ENCODE results near the gene CMTM8.

Gene CMTM8

DNA sequence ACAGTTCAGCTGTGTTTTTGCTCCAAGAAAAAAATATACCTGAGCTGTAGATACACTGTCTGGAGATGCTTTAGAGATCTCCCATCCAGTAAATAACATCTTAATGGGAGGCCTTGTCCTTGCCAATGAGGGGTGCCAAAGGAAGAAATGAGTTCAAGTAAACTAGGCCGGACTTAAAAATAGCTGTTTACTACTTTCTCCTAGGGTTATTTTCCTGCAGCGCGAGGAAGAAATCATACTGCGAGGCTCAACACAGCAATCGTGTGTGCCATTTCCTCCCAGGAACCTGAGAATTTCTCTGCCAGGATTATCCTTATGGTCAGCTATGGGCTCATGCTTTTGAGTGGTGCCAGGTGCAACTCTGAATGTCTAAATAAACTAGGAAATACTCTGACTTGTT is 71.9 kb downstream of the CMTM8 start:
- DNase-seq: no peak

DNA sequence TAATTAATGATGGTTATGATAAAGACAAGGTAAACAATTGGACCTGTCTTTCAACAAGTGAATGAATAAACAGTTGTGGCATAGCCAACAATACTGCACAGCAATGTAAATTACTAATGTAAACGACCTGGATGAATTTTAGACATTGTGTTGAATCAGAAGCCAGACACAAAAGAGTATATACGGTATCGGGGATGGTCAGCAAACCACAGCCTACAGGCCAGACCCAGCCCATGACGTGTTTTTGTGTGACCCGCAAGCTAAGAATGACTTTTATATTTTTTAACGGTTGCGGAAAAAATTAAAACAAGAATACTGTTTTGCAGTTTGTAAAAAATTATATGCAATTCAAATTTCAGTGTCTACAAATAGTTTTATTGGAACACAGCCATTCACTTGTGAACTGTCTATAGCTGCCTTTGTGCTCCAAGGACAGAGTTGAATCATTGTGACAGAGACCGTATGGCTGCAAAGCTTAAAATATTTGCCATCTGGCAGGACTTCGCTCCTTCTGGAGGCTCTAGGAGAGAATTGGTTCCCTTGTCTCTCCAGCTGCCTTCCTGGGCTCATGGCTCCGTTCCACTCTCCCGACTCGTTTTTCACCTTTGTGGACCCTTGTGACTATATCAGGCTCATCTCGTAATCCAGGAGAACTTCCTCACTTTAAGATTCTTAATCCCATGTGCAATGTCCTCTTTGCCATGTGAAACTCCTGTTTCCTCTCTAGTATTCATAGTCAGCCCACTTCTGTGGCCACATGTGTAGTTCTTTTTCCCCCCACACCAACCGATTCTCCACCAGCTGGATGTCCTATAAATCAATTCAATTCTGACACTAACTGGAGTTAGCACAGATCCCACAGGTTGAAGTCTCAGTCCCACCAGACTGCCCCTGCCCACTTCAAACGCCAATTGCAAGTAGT is 72.7 kb downstream of the CMTM8 start:
- DNase-seq: no peak

DNA sequence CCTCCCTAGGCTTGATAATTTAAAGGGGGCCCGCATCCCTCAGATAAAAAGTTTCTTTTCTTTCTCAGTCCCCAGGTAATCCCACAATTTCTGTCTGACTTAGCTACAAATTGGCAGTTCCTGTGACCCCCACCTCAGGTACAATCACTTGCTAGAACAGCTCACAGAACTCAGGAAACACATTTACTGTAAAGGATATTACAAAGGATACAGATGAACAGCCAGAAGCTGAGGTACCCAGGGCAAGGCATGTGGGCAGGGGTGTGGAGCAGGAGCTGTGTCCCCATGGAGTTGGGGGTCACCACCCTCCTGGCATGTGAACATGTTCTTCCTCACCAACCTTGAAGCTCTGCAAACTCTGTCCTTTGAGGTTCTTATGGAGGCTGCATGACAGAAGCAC is 73.8 kb downstream of the CMTM8 start:
- DNase-seq: no peak

DNA sequence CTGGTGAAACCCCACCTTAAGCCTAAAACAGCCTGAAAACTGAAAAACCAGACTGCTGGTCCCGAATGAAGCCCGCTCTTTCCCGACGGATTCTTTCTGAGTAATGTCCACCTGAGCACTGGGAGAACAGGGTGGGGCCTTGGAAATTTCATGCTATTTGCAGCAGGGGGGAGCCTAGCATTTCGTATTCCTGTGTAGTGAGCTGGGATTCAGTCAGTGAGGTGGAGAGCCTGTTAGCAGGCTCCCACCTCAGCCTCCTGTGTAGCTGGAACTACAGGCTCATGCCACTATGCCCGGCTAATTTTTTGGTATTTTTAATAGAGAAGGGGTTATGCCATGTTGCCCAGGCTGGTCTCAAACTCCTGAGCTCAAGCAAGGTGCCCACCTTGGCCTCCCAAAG is 74.7 kb downstream of the CMTM8 start:
- DNase-seq: no peak

DNA sequence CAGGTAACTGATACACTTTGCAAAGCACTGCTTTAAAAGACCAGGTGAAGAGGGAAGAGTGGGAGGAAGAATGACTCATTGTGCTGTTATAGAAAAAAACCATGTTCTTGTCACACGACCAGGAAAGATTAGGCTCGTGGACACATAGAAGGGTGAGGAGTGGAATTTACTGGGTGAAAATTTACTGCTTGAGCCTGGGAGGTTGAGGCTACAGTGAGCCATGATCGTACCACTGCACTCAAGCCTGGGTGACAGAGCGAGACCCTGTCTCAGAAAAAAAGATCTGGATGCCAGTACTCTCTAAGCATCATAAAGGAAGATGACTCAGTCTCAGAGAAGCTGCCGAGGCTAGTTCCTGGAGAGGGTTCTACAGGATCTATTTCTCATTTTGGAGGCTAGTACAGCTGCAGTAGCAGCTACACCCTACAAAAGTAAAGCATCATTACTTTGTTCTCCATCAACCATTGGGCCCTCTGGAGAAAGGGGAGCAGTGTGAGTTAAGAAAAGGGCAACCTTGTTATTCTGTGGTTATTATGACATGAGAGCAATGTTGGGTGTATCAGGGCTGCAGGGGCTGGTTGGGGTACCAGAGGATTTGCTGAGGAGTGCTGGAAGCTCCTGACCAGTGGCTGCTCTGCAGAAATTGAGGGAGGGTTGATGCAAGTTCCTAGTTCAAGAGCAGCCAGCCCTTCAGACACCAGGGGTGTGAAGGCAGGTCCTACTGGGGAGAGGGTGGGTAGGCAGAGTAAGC is 75.4 kb downstream of the CMTM8 start:
- DNase-seq: peak; percentile 13

DNA sequence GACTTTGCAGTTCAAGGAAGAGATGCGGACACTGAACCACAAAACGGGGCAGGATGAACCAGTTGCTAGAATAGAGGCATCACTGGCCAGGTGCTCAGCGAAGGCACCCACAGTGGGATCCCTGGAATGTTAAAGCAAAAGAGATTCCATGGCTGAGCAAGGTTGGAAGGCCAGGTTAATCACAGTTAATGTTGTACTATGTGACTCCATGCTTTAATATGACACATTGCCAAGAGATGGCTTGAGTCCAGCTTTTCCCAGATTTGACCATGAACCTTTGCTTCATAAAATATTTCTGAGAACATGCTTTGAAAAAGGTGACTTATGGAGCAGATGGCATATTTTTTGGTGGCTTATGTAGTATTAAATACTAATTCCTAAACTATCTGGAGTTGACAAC is 77.0 kb downstream of the CMTM8 start:
- DNase-seq: no peak

DNA sequence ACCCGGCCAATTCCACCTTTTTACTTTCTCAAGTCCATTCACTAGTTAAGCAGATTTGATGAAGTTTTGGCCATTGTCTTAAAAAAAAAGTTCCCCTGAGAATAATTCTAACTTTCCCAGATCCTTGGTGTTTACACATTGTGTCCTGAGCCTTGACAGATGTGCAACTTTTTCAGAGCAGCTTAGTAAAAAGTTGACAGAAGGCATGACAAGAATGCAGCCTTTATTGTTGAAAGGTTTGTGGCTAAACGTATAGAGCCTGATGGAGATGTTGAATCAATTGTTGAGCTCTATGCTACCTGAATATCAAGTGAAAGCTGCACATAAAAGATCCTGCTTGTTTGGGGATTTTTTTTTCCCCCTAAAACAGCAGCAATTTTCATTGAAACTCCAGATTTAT is 77.8 kb downstream of the CMTM8 start:
- no peak for DNase-seq

DNA sequence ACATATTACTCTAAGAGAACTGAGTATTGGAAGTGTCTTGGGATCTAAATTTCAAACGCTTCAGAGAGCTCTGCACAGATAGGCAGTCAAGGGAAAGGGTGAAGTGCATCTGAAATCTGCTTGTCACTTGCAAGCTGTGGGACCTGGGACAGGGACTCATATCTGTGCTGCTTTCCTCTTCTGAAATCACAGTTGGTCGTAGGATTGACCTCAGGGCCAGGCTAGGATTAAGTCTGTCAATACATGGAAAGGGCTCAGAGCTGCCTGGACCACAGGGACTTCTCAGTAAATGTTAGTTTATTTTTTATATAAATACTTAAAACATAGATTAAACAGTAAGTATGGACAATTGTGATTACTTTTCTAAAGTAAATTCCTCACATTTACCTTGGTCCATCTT is 78.5 kb downstream of the CMTM8 start:
- no peak for DNase-seq

DNA sequence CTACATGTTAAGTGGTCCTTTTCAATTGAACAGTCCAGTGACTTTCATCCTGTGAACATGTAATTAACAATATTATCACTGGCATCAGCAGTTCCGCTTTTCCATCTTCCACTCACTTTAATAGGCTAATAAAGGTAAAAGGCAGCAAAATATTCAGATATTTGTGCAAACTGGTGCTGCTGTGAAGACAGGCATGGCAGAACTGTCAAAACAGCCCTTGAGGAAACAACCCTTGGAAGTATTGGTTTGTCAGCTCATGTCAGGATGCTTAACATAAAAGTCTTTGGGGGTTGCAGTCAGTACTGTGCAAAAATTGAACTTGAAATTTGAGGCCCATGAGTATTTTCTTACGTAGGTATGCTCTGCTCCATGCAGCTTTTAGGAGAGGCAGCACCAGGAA is 81.1 kb downstream of the CMTM8 start:
- no peak for DNase-seq

DNA sequence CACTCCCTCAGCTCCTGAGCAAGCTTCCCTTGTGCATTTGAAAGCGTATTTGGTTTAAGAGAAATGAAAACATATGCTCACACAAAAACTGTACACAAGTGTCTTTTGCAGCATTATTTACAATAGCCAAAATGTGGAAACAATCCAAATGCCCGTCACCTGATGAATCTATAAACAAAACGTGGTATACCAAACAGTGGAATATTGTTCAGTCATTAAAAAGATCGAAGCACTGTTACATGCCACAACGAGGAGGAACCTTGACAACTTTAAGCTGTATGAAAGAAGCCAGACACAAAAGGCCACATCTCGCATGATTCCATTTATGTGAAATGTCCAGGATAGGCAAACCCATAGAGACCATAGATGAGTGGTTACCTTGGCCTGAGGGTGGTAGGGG is 81.6 kb downstream of the CMTM8 start:
- no peak for DNase-seq

DNA sequence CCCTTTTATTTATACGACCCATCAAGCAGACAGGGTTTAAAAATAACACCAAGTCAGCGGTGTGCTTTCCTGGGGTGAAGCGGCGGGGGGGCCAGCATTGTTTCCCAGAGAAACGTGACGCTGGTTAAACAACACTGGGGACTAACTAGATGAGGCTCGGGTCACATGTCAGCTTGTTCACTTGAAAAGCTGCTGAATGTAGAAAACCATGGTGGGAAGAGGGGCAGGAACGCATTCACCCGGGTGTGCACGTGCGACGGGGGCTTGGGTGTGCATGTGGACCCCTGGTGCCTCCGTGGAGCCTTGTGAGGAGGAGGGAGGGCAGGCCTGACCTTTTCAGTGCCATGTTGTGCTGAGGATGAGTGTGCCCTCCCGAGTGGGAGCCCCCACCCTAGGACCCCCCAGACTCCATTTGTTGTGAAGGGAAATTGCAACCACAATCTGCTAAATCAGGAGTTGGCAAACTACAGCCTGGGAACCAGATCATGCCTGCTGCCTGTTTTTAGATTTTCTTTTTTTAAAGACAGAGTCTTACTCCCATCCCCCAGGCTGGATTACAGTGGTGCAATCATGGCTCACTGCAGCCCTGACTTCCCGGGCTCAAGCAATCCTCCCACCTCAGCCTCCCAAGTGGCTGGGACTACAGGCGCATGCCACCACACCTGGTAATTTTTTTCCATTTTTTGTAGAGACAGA is 82.8 kb downstream of the CMTM8 start:
- no peak for DNase-seq

DNA sequence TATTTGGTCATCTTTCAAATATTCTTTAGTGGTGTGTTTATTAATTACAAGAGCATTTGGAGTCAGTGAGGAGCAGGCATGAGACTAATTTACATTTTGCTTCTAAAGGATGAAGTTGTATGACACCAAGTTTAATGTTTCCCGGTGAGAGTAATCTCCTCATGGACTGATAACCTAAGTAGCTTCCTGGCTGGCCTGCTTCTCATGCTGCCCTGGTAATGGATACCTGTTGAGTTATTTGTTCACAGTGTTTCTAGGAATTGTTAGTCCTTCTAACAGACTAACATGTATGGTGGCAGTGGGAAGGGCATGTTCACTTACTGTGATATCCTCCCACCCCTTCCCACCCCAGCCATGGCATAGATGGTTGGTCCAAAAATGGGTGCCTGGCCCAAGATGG is 83.8 kb downstream of the CMTM8 start:
- DNase-seq: no peak

DNA sequence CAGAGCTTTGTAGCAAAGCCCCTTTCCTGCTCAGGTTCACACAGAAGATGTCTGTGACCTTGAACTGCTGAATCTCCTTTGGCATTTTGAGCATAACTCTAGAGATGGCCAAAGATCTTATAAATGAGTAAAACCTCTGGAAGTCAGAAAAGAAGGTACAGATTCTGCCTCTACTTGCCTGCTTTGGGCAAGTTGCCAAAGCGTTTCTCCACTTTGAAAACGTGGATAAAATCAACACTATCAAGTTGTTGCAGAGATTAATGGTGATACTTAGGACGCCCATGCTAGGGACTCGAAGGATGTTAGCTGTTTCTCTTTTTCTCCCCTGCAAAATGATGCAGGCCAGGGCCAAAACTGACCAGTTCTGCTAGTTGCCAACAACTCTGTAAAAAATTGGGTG is 85.1 kb downstream of the CMTM8 start:
- DNase-seq: no peak

DNA sequence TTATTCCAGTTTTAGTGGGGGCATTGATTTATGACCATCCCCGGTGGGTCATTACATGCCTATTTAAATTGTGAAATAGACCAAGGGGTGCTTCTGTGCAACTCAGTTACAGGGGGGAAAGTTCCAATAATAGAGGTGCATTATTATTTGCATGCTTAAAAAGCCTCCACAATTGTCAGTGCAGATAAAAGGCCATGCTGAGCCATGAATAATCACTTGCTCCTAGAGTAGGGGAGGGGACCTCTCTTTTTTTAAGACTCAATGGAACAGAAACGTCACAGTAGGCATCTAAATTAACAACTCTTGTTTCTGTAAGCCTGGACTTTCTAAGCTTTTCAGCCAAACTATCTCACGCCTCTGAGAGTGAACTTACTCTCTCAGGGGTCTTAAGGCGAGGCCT is 86.7 kb downstream of the CMTM8 start:
- no peak for DNase-seq

DNA sequence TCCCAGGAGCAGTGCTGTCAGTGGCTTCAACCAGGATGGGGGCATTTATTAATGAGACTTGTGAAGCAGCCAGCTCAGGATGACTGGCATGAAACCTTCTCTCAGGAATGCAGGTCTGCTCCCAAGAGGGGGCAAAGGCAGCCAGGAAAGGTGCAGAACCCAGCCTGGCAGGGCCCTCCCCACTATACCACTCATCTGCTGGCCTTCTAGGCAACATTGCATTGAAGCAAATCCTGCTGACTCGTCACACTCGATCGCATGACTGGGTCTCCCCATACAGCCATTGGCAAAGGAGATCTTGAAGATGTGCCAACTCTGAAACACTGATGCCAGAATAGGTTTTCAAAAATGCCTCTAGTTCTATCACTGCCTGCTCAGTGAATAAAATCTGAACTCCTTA is 87.4 kb downstream of the CMTM8 start:
- DNase-seq: no peak

DNA sequence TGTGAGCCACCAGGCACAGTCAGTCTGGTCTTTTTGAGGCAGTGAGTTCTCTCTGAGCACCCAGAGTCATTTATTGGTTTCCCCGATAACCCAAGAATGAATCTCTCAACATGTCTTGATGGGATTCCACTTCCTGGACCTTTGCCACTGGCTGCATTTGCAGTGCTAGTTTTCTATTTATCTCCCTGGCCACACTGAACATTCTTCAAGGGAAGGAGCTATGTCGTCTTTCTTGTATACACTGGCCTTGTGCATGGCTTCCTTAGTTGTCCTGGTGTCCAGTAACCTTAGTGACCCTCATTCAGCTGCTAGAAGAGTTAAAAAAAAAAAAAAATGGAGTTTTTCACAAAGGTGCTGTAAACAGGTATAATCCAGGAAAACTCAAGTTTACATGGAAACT is 88.3 kb downstream of the CMTM8 start:
- DNase-seq: no peak

DNA sequence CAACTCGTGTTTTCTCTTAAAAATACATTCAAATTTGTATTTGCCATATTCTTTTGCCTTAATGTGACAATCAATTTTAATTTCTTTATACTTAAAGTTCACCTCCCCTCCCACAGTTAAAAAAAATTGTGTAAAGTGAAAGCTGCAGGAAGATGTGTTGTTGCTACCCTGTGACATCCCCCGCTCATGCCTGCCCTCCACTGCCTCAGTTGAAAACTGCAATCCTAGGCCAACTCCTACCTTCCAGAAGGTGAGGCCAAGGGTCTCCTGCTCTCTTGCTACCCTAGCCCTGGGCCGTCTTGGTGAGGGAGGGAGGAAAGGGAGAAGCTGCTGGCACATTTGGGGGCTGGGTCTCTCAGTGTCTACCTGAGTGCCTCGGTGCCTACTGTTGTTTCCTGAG is 96.2 kb downstream of the CMTM8 start:
- peak; percentile 42 for DNase-seq

DNA sequence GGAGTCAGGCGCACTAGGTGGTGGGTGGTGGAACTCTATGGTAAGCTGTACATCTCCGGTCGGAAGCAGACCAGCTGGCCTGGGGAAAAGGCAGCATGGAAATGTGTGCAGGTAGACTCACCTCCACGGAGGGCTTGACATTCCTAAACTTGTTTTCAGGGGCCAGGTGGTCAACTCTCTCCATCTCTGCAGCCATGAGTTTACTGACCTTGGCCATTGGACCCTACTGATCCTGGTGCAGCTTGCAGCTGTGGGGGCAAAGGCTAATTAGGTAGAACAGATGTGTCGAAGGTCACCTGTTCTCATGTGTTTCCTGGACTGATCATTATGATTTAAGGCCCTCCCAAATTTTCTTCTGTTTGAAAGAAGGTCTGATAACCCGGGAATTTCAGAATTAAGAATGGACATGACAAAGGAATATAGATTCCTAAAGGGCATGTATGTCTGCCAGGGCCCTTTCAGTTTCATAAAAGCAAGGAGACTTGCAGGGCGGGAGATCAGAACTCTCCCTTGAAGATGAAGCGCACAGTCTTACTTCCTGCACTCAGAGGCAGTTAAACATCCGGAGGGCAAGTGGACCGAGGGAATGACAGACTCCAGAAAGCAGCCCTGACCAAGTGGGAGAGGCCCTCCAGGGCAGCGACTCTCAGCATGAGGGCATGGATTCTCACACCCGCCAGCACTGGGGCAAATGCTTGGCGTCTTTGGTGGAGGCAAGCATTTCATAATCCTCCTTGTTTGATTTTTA is 97.1 kb downstream of the CMTM8 start:
- no peak for DNase-seq

DNA sequence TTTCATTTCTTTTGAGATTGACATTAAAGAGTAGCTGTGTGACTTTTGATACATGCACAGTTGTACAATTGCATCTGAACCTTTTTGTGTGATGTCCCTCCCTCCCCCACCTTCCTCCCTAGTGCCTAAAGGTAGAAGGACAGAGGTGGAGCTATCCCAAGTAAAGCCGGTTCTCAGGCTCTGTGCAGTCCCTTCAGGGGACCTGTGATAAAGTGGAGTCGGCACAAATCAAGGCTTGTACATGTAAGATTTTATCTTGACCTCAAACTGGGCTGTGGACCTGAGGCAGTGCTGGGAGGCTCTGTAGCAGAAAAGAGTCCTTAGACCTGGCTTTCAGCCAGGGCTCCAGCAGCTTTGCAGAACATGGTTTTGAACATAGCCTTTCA is 97.6 kb downstream of the CMTM8 start:
- no peak for DNase-seq

DNA sequence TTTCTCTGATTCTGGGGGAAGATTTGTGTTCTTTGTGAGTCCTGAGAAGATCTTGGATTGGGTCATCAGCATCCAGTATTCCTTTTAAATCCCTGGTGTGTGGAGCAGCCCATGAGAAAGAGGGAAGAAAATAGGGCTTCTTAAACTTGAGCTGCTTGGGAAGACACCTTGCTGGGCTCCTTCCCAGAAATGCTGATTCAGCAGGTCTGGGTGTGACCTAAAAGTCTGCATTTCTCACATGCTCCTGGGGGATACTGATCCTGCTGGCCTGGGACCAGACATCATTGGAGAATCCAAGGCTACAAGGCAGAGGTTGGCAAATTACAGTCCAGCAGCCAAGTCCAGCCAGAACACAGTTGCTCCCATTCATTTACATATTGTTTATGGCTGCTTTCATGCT is 99.0 kb downstream of the CMTM8 start:
- DNase-seq: no peak

DNA sequence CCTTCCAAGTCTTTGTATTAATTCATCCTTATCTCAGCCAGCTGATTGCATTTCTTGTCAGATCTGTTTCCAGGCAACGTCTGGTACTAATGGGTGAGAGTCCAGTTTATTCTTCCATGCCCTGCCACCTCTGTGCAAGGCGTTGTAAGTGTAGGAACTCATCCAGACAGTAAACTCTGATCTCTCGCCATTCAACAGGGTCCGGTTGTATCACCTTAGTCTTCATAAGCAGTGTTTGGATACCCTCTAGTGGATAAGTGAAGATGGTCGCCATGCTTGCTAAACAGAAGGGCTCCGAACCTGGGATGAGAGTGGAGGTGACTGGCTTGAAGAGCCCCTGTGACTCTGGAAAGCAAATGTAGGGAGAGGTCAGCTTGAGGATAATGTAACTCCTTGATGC is 101.6 kb downstream of the CMTM8 start:
- no peak for DNase-seq

DNA sequence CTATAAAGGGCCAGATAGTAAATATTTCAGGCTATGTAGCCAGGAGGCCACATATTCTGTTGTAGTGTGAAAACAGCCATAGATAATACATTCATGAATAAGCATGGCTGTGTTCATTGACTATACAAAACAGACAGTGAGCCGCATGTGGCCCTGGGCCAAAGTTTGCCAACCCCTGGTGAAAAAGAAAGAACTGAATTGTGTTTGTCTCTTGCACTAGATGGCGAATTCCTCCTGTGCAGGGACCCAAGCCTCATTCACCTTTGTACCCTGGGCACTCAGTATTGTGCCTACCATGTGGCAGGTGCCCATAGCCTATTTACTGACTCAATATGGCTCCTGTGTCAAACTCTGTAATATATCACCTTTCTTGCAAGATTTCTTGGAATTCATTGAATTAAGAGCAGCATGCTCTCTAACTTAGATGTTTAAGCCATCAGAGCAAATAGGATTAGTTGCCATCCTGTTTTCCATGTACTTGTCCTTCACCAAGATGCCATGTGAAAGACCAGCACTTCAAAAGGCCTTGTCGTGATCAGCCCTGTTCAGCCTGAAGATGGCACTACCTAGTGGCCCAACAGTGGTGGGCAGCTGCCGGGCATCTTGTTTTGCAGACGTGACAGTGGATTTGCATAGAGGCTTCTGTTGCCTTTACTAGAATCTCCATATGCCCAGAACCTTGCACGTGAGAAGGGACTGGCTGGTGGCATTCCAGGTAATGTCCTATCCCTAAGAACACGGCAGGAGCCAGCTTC is 102.3 kb downstream of the CMTM8 start:
- DNase-seq: no peak

Data from activated CD4-positive, alpha-beta T cell treated with anti-CD3 and anti-CD28 coated beads for 1 hour (primary cell).